IPS-15b (cell line): ENCODE data around the gene PPP2R5A.
"Not testable (repeated sequence)": the region's sequence is repeated elsewhere in the genome, so short reads cannot be mapped to it uniquely, and the experiment has no call there.

Experiments
- H3K27me3 ChIP-seq: one replicate; pipeline ENCODE4 v1.6.1; 2013; ENCODE audit warnings: low read length; ENCODE audit not compliant: control insufficient read depth, insufficient read depth
- H3K36me3 ChIP-seq: one replicate; pipeline ENCODE4 v1.6.1; 2013; ENCODE audit warnings: low read length; ENCODE audit not compliant: control insufficient read depth, insufficient read depth
- H3K4me1 ChIP-seq: one replicate; pipeline ENCODE4 v1.6.1; 2013; ENCODE audit warnings: mild to moderate bottlenecking, low read length; ENCODE audit not compliant: control insufficient read depth, insufficient read depth
- H3K4me3 ChIP-seq: one replicate; pipeline ENCODE4 v1.5.1; 2013; ENCODE audit warnings: low read depth, low read length
- H3K9ac ChIP-seq: one replicate; pipeline ENCODE4 v1.6.1; 2013; ENCODE audit warnings: low read depth, mild to moderate bottlenecking, low read length
- H3K9me3 ChIP-seq: one replicate; pipeline ENCODE4 v1.6.1; 2013; ENCODE audit warnings: mild to moderate bottlenecking, low read length; ENCODE audit not compliant: control insufficient read depth, insufficient read depth

Gene PPP2R5A

GRCh38 chr1:212367474-212368072 is 82.4 kb downstream of the PPP2R5A start:
- Histone ChIP-seq H3K4me3 (no peak overlapping the region), H3K27me3 (no peaks in the 10 kb centered on the region), H3K36me3 (no peaks in the 10 kb centered on the region), H3K9me3 (no peaks in the 10 kb centered on the region), H3K9ac (no peak overlapping the region), H3K4me1 (no peaks in the 10 kb centered on the region)

DNA sequence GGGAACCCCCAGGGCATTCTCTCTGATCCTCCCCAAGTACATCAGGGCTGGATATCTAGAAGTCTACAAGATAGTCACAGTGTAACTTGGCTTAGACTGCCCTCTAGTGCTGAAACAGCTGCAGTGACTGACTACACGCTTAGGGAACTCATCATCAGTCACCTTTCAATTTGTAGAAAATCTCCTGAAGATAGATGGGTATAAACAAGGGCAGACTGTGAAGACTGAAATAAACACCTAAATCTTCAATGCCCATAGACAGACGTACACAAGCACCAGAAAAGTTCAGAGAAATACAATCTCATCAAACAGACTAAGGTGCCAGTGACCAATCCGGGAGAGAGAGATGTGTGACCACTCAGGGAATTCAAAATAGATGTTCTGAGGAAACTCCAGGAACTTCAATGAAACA is 82.9 kb downstream of the PPP2R5A start:
- H3K36me3 ChIP-seq: no peaks in the 10 kb centered on the region
- no peaks in the 10 kb centered on the region for H3K9me3 ChIP-seq

DNA sequence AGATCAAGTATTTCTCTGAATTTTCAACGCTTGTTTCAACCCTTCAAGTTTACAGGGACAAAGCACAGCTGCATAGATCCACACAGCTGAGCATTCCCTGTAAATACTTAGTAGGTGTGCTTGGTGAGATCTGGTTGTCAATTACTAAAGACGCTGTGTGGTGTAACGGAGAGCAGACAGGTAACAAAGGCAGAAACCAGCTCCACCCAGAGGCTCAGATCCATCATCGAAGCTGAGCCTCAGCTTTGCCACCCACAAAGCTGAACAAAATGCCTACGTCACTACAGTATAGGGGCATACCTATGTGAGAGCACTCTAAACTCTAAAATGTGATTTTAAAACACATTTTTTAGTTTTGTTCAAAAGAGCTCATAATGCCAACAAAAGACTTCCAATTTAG is 90.8 kb downstream of the PPP2R5A start:
- H3K9ac ChIP-seq: no peak overlapping the region
- H3K36me3 ChIP-seq: peaks cover 21% of the 10 kb centered on the region

More for the DNA sequence above, 82.9 kb downstream of the PPP2R5A start:
- no peak overlapping the region for H3K9ac ChIP-seq
- no peak overlapping the region for H3K4me3 ChIP-seq
- H3K27me3 ChIP-seq: no peaks in the 10 kb centered on the region
- H3K4me1 ChIP-seq: no peaks in the 10 kb centered on the region

DNA sequence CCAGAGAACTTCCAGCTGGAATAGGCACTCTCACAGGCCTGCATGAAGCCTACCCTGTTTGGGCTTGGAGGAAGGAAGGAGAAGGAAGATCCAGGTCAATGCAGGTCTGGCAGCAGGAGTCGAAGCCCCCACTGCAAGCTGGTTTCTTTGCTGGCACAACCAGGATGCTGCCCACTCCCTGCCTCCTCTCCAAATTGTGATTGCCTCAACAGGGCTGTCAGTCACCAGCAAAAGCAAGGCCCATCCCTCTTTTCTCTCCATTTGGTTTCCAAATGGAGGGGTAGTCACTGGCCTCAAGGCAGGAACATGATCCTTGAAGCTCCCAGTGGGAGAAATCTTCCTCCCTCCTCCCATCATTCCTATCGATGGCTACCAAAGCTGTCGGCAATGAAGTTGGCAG is 92.4 kb downstream of the PPP2R5A start:
- Histone ChIP-seq H3K9me3 (no peaks in the 10 kb centered on the region), H3K4me3 (no peak overlapping the region), H3K27me3 (no peaks in the 10 kb centered on the region), H3K36me3 (peaks cover 21% of the 10 kb centered on the region), H3K9ac (no peak overlapping the region), H3K4me1 (no peaks in the 10 kb centered on the region)

More for the DNA sequence above, 90.8 kb downstream of the PPP2R5A start:
- no peaks in the 10 kb centered on the region for H3K9me3 ChIP-seq
- no peak overlapping the region for H3K4me3 ChIP-seq
- H3K4me1 ChIP-seq: no peaks in the 10 kb centered on the region
- H3K27me3 ChIP-seq: no peaks in the 10 kb centered on the region

DNA sequence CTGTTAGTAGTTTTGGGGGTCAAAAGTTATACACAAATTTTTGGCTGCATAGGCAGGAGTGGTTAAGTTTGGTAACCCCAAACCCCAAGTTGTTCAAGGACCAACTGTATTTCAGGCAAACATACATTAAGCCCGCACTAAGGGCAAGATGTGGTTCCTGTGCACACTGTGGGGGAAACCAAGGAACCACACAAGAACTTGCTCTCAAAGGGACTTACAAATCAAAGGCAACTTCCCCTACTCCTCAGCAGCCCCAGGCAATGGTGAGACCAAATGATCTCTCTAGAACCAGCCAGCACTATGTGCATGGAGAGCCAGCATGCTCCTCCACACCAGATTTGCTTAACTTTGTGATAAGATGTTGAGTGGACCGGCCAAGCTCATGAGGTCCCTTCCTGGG is 94.2 kb downstream of the PPP2R5A start:
- no peak overlapping the region for H3K9ac ChIP-seq
- no peak overlapping the region for H3K4me3 ChIP-seq
- H3K36me3 ChIP-seq: peaks cover 23% of the 10 kb centered on the region
- H3K9me3 ChIP-seq: no peaks in the 10 kb centered on the region
- no peaks in the 10 kb centered on the region for H3K27me3 ChIP-seq
- H3K4me1 ChIP-seq: no peaks in the 10 kb centered on the region

- no peaks in the 10 kb centered on the region for H3K27me3 ChIP-seq
- no peaks in the 10 kb centered on the region for H3K9me3 ChIP-seq
- H3K9ac ChIP-seq: no peak overlapping the region
- H3K4me3 ChIP-seq: no peak overlapping the region
- no peaks in the 10 kb centered on the region for H3K4me1 ChIP-seq
- H3K36me3 ChIP-seq: peaks cover 42% of the 10 kb centered on the region
These were observed 96.3 kb downstream of the PPP2R5A start for GRCh38 chr1:212381397-212382035.

DNA sequence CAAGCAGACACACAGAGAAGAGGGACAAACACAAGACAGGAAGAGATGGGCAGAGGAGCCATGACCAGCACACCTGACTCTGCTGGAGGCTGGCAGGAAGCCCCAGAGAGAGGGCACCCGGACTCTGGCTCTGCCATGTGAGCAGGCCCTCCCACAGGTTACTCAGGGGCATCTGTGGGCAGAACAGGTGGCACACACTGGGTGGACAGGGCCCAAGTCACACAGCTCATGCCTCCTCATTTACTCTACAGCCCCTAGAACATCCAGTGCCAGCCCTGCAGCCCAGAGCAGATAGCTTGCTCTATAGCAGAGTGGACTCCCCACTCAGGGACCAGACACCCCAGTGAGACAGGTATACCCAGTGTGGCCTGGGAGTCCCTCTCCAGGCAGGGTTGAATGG is 100.8 kb downstream of the PPP2R5A start:
- Histone ChIP-seq H3K9ac (no peak overlapping the region), H3K4me3 (no peak overlapping the region), H3K36me3 (peaks cover 26% of the 10 kb centered on the region)

DNA sequence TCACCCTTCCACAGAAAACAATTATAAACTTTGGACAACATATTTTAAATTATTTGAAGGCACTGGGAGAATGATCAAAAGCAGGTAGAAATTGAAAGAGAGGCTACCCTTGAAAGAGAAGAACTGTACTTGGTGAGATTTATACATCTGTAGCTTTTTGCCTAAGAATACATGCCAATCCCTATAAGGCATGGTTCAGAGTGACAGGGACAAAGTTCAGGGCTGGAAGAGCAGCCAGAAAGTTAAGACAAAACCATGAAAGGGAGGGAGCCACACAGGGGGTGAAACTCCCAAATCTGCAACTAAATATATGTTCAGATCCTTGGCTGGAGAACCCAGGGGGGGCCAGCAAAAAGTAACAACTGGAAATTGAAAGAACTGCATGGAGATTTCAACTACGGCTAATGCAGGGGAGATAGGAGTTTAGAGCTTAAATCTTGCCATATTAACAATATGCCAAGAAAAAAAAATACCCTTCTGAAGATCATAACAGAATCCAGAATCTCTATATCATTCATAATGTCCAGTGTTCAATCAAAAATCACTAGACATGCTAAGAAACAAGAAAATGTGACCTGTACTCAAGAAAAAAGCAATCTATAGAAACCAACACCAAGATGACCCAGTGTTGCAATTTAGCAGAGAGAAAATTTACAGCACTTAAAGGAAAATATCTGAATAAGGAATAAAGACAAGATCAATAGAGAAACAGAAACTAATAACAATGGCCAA is 103.9 kb downstream of the PPP2R5A start:
- H3K27me3 ChIP-seq: no peaks in the 10 kb centered on the region
- H3K4me3 ChIP-seq: no peak overlapping the region
- no peaks in the 10 kb centered on the region for H3K9me3 ChIP-seq
- peaks cover 26% of the 10 kb centered on the region for H3K36me3 ChIP-seq
- no peaks in the 10 kb centered on the region for H3K4me1 ChIP-seq
- no peak overlapping the region for H3K9ac ChIP-seq

More for the DNA sequence above, 100.8 kb downstream of the PPP2R5A start:
- no peaks in the 10 kb centered on the region for H3K27me3 ChIP-seq
- H3K9me3 ChIP-seq: no peaks in the 10 kb centered on the region
- no peaks in the 10 kb centered on the region for H3K4me1 ChIP-seq

- H3K36me3 ChIP-seq, H3K27me3 ChIP-seq, H3K4me1 ChIP-seq, H3K4me3 ChIP-seq, H3K9ac ChIP-seq, H3K9me3 ChIP-seq: not testable (repeated sequence)
These were observed 110.6 kb downstream of the PPP2R5A start for GRCh38 chr1:212395678-212396437.

- H3K27me3 ChIP-seq: no peaks in the 10 kb centered on the region
- no peaks in the 10 kb centered on the region for H3K4me1 ChIP-seq
- no peaks in the 10 kb centered on the region for H3K36me3 ChIP-seq
- no peak overlapping the region for H3K4me3 ChIP-seq
- H3K9ac ChIP-seq: no peak overlapping the region
- peaks cover 7% of the 10 kb centered on the region for H3K9me3 ChIP-seq
These were observed 111.4 kb downstream of the PPP2R5A start for GRCh38 chr1:212396638-212397037.

DNA sequence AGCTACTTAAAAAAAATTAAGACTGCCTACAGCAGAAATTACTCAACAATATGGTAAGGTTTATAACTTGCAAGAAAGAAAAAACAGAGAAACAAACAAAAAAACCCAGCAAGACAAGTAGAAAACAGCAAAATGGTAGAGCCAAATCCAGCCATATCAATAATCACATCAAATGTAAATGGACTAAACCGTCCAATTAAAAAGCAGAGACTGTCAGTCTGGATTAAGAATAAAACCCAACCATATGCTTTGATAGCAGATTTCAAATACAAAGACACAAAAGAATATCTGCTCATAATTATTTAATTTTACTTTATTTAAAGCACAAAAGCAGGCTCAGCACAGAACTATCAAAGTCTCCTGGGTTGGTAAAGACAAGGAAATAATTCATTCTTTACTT is 112.0 kb downstream of the PPP2R5A start:
- peaks cover 7% of the 10 kb centered on the region for H3K9me3 ChIP-seq
- no peaks in the 10 kb centered on the region for H3K27me3 ChIP-seq
- H3K36me3 ChIP-seq: no peaks in the 10 kb centered on the region
- H3K4me3 ChIP-seq: no peak overlapping the region
- no peaks in the 10 kb centered on the region for H3K4me1 ChIP-seq
- H3K9ac ChIP-seq: no peak overlapping the region
